Epithelial cell of prostate (primary cell): ENCODE data around the gene CLCN6.
"Not testable (repeated sequence)": the region's sequence is repeated elsewhere in the genome, so short reads cannot be mapped to it uniquely, and the experiment has no call there.

Source experiments
- DNase-seq: peaks from one replicate; pipeline ENCODE4 v3.0.0-alpha.2; 2011; ENCODE audit warnings: low read depth, low spot score
- H3K27ac ChIP-seq: fragments of 450-650 bp; 2 replicates; pipeline ENCODE4 v1.5.1; 2017; ENCODE audit warnings: mild to moderate bottlenecking

The CLCN6 gene

GRCh38 chr1:11794446-11795237 is 11.3 kb upstream of the CLCN6 start:
- no peak overlapping the region for H3K27ac ChIP-seq
- DNase-seq = no peak

GRCh38 chr1:11795238-11795890 is 10.6 kb upstream of the CLCN6 start:
- H3K27ac ChIP-seq = no peak overlapping the region

GRCh38 chr1:11796036-11796828 is 9.8 kb upstream of the CLCN6 start:
- no peak overlapping the region for H3K27ac ChIP-seq
- DNase-seq = no peak

More at GRCh38 chr1:11795238-11795890, 10.6 kb upstream of the CLCN6 start:
- no peak for DNase-seq

- no peak for DNase-seq
- no peak overlapping the region for H3K27ac ChIP-seq
Observed at GRCh38 chr1:11797525-11798216, 8.3 kb upstream of the CLCN6 start.

- DNase-seq = no peak
- no peak overlapping the region for H3K27ac ChIP-seq
Observed at GRCh38 chr1:11799099-11799498, 6.9 kb upstream of the CLCN6 start.

- H3K27ac ChIP-seq = no peak overlapping the region
Observed at GRCh38 chr1:11799896-11800295, 6.1 kb upstream of the CLCN6 start.

GRCh38 chr1:11800391-11800755 is 5.6 kb upstream of the CLCN6 start:
- DNase-seq = no peak
- no peak overlapping the region for H3K27ac ChIP-seq

More at GRCh38 chr1:11799896-11800295, 6.1 kb upstream of the CLCN6 start:
- no peak for DNase-seq

- H3K27ac ChIP-seq = no peak overlapping the region
- DNase-seq = no peak
Observed at GRCh38 chr1:11800756-11801433, 5.1 kb upstream of the CLCN6 start.

- DNase-seq = no peak
Observed at GRCh38 chr1:11802616-11802972, 3.4 kb upstream of the CLCN6 start.

GRCh38 chr1:11802973-11803885 is 2.8 kb upstream of the CLCN6 start:
- peak overlapping the region; percentile 98 for H3K27ac ChIP-seq

More at GRCh38 chr1:11802616-11802972, 3.4 kb upstream of the CLCN6 start:
- H3K27ac ChIP-seq = no peak overlapping the region

GRCh38 chr1:11803924-11804665 is 1.9 kb upstream of the CLCN6 start:
- DNase-seq = not testable (repeated sequence)
- peak overlapping the region; percentile 98 for H3K27ac ChIP-seq

More at GRCh38 chr1:11802973-11803885, 2.8 kb upstream of the CLCN6 start:
- no peak for DNase-seq

GRCh38 chr1:11804666-11805421 is 1.1 kb upstream of the CLCN6 start:
- H3K27ac ChIP-seq = peak overlapping the region; percentile 98
- DNase-seq = no peak

GRCh38 chr1:11806307-11806936 is 431 bp downstream of the CLCN6 start:
- peak overlapping the region; percentile 98 for H3K27ac ChIP-seq
- no peak for DNase-seq

- peak overlapping the region; percentile 98 for H3K27ac ChIP-seq
- DNase-seq = no peak
Observed at GRCh38 chr1:11807133-11807532, 1.1 kb downstream of the CLCN6 start.

- no peak overlapping the region for H3K27ac ChIP-seq
- DNase-seq = no peak
Observed at GRCh38 chr1:11813021-11813420, 7.0 kb downstream of the CLCN6 start.

- DNase-seq = no peak
- H3K27ac ChIP-seq = no peak overlapping the region
Observed at GRCh38 chr1:11817192-11817591, 11.2 kb downstream of the CLCN6 start.

GRCh38 chr1:11822091-11822490 is 16.1 kb downstream of the CLCN6 start:
- DNase-seq = no peak
- H3K27ac ChIP-seq = no peak overlapping the region
